Breast epithelium (tissue), 3 donors: ENCODE measurements around the gene WDR37.

Experiments used
- CTCF ChIP-seq, 3 donors: fragments of 450-650 bp; IDR thresholded peaks; one replicate each; pipeline ENCODE4 v1.5.1; 2016 to 2017; ENCODE audit warnings: antibody characterized with exemption in 3 of 3, mild to moderate bottlenecking in 3 of 3, moderate library complexity in 3 of 3
- POLR2A ChIP-seq: fragments of 450-650 bp; IDR thresholded peaks from one replicate; pipeline ENCODE4 v1.6.1; 2016; ENCODE audit warnings: antibody characterized with exemption, mild to moderate bottlenecking, moderate library complexity
- POLR2AphosphoS5 ChIP-seq, 3 donors: sonication (generic); formaldehyde crosslinking; IDR thresholded peaks; one replicate each; pipeline ENCODE4 v1.6.1; 2017; ENCODE audit warnings: antibody characterized with exemption in 3 of 3

- TF ChIP-seq CTCF (IDR thresholded peaks at IDR 0.05) (no peak), POLR2A (no peak), POLR2AphosphoS5 (IDR thresholded peaks at IDR 0.05) (no peak)
These were observed 30.5 kb upstream of the WDR37 start, which contains the start of gene IDI2 for GRCh38 chr10:1025683-1026082.
